HEK293 (cell line): ENCODE measurements around the gene RRP9.
A peak's percentile ranks its signal among the peaks of the same experiment; 100 is the strongest.

Source experiments
- CTCF ChIA-PET: fragments of 350-600 bp; formaldehyde crosslinking; extraction: SDS; loops from one replicate; lab custom pipeline; 2021; ENCODE audit warnings: antibody characterized with exemption; lab: Yijun Ruan, JAX
- POLR2A ChIA-PET: fragments of 300-600 bp; formaldehyde crosslinking; extraction: SDS; loops from one replicate; lab custom pipeline; 2020; ENCODE audit warnings: antibody characterized with exemption, inconsistent platforms; lab: Yijun Ruan, JAX
- H3K27ac ChIP-seq: fragments of 200-500 bp; sonication (Bioruptor generic); 2 replicates; pipeline ENCODE4 v1.5.1; 2014; ENCODE audit warnings: low read depth, low read length, control low read depth, inconsistent platforms; ENCODE audit errors: extremely low read depth
- H3K36me3 ChIP-seq, 2 experiments: fragments of 200-500 bp in 1 of 2; sonication (Bioruptor generic) in 1 of 2; 1 replicate in 1 of 2; 2 replicates in 1 of 2; pipeline ENCODE4 v1.5.1; 2014 to 2017; ENCODE audit warnings: inconsistent platforms in 2 of 2, low read length in 2 of 2; ENCODE audit not compliant: control insufficient read depth in 2 of 2, insufficient read depth in 1 of 2
- H3K4me1 ChIP-seq: fragments of 200-500 bp; sonication (Bioruptor generic); 2 replicates; pipeline ENCODE4 v1.5.1; 2014; ENCODE audit warnings: mild to moderate bottlenecking, low read length, inconsistent platforms; ENCODE audit not compliant: control insufficient read depth, insufficient read depth
- H3K4me3 ChIP-seq: 2 replicates; pipeline ENCODE4 v1.5.1; 2011; ENCODE audit warnings: low read depth, mild to moderate bottlenecking, control low read depth, low read length, moderate library complexity
- H3K9me3 ChIP-seq: fragments of 200-500 bp; sonication (Bioruptor generic); 2 replicates; pipeline ENCODE4 v1.5.1; 2014; ENCODE audit warnings: low read depth, low read length, inconsistent platforms; ENCODE audit not compliant: control insufficient read depth, insufficient read depth
- TRIM28 ChIP-seq: IDR thresholded peaks from 2 replicates; pipeline ENCODE4 v1.6.1; 2011; ENCODE audit warnings: low read length, control low read depth, borderline replicate concordance
- ZBTB8A ChIP-seq: fragments of 450-650 bp; formaldehyde crosslinking; IDR thresholded peaks from 2 replicates; pipeline ENCODE4 v1.5.1; 2016; ENCODE audit warnings: missing biosample characterization, missing genetic modification characterization
- ZNF16 ChIP-seq: fragments of 450-650 bp; formaldehyde crosslinking; IDR thresholded peaks from 2 replicates; pipeline ENCODE4 v1.5.1; 2016; ENCODE audit warnings: low read depth, missing biosample characterization, missing genetic modification characterization
- ZNF184 ChIP-seq: fragments of 450-650 bp; IDR thresholded peaks from 2 replicates; pipeline ENCODE4 v1.5.1; 2018; ENCODE audit warnings: missing biosample characterization, mild to moderate bottlenecking, missing genetic modification characterization
- ZNF202 ChIP-seq: fragments of 450-650 bp; formaldehyde crosslinking; IDR thresholded peaks from 2 replicates; pipeline ENCODE4 v1.5.1; 2016; ENCODE audit warnings: missing biosample characterization, missing genetic modification characterization, borderline replicate concordance
- ZNF23 ChIP-seq: fragments of 450-650 bp; formaldehyde crosslinking; IDR thresholded peaks from 2 replicates; pipeline ENCODE4 v1.5.1; 2016; ENCODE audit warnings: missing biosample characterization, missing genetic modification characterization, borderline replicate concordance
- ZNF335 ChIP-seq: fragments of 450-650 bp; formaldehyde crosslinking; conservative IDR thresholded peaks from 2 replicates; pipeline ENCODE4 v1.5.1; 2016; ENCODE audit warnings: missing biosample characterization, missing genetic modification characterization
- ZNF341 ChIP-seq: fragments of 450-650 bp; formaldehyde crosslinking; IDR thresholded peaks from 2 replicates; pipeline ENCODE4; 2016; ENCODE audit warnings: low read depth, missing biosample characterization, missing genetic modification characterization
- ZNF404 ChIP-seq: fragments of 450-650 bp; formaldehyde crosslinking; IDR thresholded peaks from 2 replicates; pipeline ENCODE4 v1.5.1; 2017; ENCODE audit warnings: missing biosample characterization, missing genetic modification characterization
- ZNF48 ChIP-seq: fragments of 450-650 bp; formaldehyde crosslinking; IDR thresholded peaks from 2 replicates; pipeline ENCODE4 v1.5.1; 2016; ENCODE audit warnings: missing biosample characterization, missing genetic modification characterization
- ZNF530 ChIP-seq: fragments of 450-650 bp; formaldehyde crosslinking; IDR thresholded peaks from 2 replicates; pipeline ENCODE4 v1.5.1; 2016; ENCODE audit warnings: low read depth, missing biosample characterization, missing genetic modification characterization
- ZNF600 ChIP-seq: fragments of 450-650 bp; formaldehyde crosslinking; IDR thresholded peaks from 2 replicates; pipeline ENCODE4 v1.5.1; 2016; ENCODE audit warnings: missing biosample characterization, missing genetic modification characterization
- ZSCAN16 ChIP-seq: fragments of 450-650 bp; formaldehyde crosslinking; IDR thresholded peaks from 2 replicates; pipeline ENCODE4 v1.5.1; 2016; ENCODE audit warnings: missing biosample characterization, missing genetic modification characterization
- TF ChIP-seq, protein P1 (sequence below): fragments of 450-650 bp; formaldehyde crosslinking; IDR thresholded peaks from 2 replicates; pipeline ENCODE4 v1.5.1; 2016; ENCODE audit warnings: missing biosample characterization, missing genetic modification characterization
- TF ChIP-seq, protein P2 (sequence below): fragments of 450-650 bp; formaldehyde crosslinking; IDR thresholded peaks from 2 replicates; pipeline ENCODE4 v1.5.1; 2017; ENCODE audit warnings: missing biosample characterization, missing genetic modification characterization
- TF ChIP-seq, protein P3 (sequence below): fragments of 450-650 bp; formaldehyde crosslinking; IDR thresholded peaks from 2 replicates; pipeline ENCODE4 v1.5.1; 2016; ENCODE audit warnings: missing biosample characterization, missing genetic modification characterization

The RRP9 gene

GRCh38 chr3:51982352-51982837 is 40.7 kb upstream of the RRP9 start:
- CTCF ChIA-PET: interaction anchor here (0.6 to 3.0 kb wide), 8 partner anchors 8 to 1214 kb away, joined by 3 to 38 read pairs (median 4); partner anchors contain the start of genes ABHD14A, ABHD14B and RRP9
- Histone ChIP-seq H3K4me1 (no peaks in the 10 kb centered on the region), H3K9me3 (no peaks in the 10 kb centered on the region), H3K36me3 (peaks cover 0 to 8% of the 10 kb centered on the region in 2 experiments; a peak in 1 of 3 replicates), H3K4me3 (peak overlapping the region; percentile 41), H3K27ac (peak overlapping the region; percentile 60; the same call in 1 of the 2 replicates)
- TF ChIP-seq, protein P1, sequence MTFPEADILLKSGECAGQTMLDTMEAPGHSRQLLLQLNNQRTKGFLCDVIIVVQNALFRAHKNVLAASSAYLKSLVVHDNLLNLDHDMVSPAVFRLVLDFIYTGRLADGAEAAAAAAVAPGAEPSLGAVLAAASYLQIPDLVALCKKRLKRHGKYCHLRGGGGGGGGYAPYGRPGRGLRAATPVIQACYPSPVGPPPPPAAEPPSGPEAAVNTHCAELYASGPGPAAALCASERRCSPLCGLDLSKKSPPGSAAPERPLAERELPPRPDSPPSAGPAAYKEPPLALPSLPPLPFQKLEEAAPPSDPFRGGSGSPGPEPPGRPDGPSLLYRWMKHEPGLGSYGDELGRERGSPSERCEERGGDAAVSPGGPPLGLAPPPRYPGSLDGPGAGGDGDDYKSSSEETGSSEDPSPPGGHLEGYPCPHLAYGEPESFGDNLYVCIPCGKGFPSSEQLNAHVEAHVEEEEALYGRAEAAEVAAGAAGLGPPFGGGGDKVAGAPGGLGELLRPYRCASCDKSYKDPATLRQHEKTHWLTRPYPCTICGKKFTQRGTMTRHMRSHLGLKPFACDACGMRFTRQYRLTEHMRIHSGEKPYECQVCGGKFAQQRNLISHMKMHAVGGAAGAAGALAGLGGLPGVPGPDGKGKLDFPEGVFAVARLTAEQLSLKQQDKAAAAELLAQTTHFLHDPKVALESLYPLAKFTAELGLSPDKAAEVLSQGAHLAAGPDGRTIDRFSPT: peak; percentile 60; the same call in 1 of the 2 replicates
- peak; percentile 75; the same call in 1 of the 2 replicates for TF ChIP-seq ZNF600 (tag by site-specific recombination)
- TF ChIP-seq ZNF341 (tag by site-specific recombination): peak; percentile 47
- peak; percentile 76 for TF ChIP-seq ZNF335 (tag by site-specific recombination)
- TF ChIP-seq, protein P2, sequence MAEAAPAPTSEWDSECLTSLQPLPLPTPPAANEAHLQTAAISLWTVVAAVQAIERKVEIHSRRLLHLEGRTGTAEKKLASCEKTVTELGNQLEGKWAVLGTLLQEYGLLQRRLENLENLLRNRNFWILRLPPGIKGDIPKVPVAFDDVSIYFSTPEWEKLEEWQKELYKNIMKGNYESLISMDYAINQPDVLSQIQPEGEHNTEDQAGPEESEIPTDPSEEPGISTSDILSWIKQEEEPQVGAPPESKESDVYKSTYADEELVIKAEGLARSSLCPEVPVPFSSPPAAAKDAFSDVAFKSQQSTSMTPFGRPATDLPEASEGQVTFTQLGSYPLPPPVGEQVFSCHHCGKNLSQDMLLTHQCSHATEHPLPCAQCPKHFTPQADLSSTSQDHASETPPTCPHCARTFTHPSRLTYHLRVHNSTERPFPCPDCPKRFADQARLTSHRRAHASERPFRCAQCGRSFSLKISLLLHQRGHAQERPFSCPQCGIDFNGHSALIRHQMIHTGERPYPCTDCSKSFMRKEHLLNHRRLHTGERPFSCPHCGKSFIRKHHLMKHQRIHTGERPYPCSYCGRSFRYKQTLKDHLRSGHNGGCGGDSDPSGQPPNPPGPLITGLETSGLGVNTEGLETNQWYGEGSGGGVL (tag by site-specific recombination): 0 out of 2 replicates have a peak, but pooled peaks have one; percentile 7
- peak; percentile 21; the same call in 1 of the 2 replicates for TF ChIP-seq ZBTB8A (tag by site-specific recombination)
- TF ChIP-seq, protein P3, sequence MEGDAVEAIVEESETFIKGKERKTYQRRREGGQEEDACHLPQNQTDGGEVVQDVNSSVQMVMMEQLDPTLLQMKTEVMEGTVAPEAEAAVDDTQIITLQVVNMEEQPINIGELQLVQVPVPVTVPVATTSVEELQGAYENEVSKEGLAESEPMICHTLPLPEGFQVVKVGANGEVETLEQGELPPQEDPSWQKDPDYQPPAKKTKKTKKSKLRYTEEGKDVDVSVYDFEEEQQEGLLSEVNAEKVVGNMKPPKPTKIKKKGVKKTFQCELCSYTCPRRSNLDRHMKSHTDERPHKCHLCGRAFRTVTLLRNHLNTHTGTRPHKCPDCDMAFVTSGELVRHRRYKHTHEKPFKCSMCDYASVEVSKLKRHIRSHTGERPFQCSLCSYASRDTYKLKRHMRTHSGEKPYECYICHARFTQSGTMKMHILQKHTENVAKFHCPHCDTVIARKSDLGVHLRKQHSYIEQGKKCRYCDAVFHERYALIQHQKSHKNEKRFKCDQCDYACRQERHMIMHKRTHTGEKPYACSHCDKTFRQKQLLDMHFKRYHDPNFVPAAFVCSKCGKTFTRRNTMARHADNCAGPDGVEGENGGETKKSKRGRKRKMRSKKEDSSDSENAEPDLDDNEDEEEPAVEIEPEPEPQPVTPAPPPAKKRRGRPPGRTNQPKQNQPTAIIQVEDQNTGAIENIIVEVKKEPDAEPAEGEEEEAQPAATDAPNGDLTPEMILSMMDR (tag by site-specific recombination): peak; percentile 94
- peak; percentile 51; the same call in 1 of the 2 replicates for TF ChIP-seq TRIM28
- TF ChIP-seq ZNF404: no peak
- TF ChIP-seq ZNF16 (tag by site-specific recombination): no peak
- TF ChIP-seq ZNF530 (tag by site-specific recombination): no peak
- TF ChIP-seq, all 188 proteins: peak for 8
- POLR2A ChIA-PET: interaction anchor here (0.6 to 3.6 kb wide), 12 partner anchors 9 to 296 kb away, joined by 4 to 47 read pairs (median 6); partner anchors contain the start of genes ABHD14A, ABHD14B, PARP3 and PCBP4

GRCh38 chr3:51980253-51980652 is 38.5 kb upstream of the RRP9 start:
- POLR2A ChIA-PET: interaction anchor here (1.2 kb wide), 1 partner anchor 11 kb away, joined by 5 read pairs; no protein-coding TSS in a partner anchor
- CTCF ChIA-PET: no interaction called here

GRCh38 chr3:51978143-51978502 is 36.4 kb upstream of the RRP9 start:
- peaks cover 0 to 8% of the 10 kb centered on the region in 2 experiments; a peak in 1 of 3 replicates for H3K36me3 ChIP-seq
- no peak overlapping the region for H3K27ac ChIP-seq
- TF ChIP-seq ZNF184 (tag by site-specific recombination) (no peak), ZNF23 (tag by site-specific recombination) (no peak), ZSCAN16 (tag by site-specific recombination) (no peak)
- no peaks in the 10 kb centered on the region for H3K9me3 ChIP-seq
- H3K4me1 ChIP-seq: no peaks in the 10 kb centered on the region
- ChIA-PET CTCF (interaction anchor here (1.2 kb wide), 1 partner anchor 38 kb away, joined by 3 read pairs; no protein-coding TSS in a partner anchor), POLR2A (no interaction called here)
- no peak overlapping the region for H3K4me3 ChIP-seq

More at GRCh38 chr3:51980253-51980652, 38.5 kb upstream of the RRP9 start:
- H3K4me3 ChIP-seq: no peak overlapping the region
- H3K4me1 ChIP-seq: no peaks in the 10 kb centered on the region
- no peak overlapping the region for H3K27ac ChIP-seq
- no peaks in the 10 kb centered on the region for H3K9me3 ChIP-seq
- peaks cover 0 to 8% of the 10 kb centered on the region in 2 experiments; a peak in 1 of 3 replicates for H3K36me3 ChIP-seq
- TF ChIP-seq ZNF48: no peak
- TF ChIP-seq ZNF202 (tag by site-specific recombination): no peak
